Lung microvascular endothelial cell (primary cell): ENCODE measurements around the gene CYP2D6. TPM values are rescaled to one million over a fixed set of nuclear protein-coding genes. Genes with fewer than 3 reads are reported as not detected.
"Not testable (repeated sequence)": the region's sequence is repeated elsewhere in the genome, so short reads cannot be mapped to it uniquely, and the experiment has no call there.

ENCODE experiments used
- DNase-seq, 2 donors: peaks; one replicate each; pipeline versions ENCODE4 v3.0.0 to v3.0.0-alpha.2; 2010; ENCODE audit warnings: low read depth in 2 of 2
- total RNA-seq: library from RNA; depleted of rRNA; stranded (reverse); fragments of >200 nt; gene quantifications from 2 replicates; pipeline ENCODE4 v1.2.1, GENCODE V29; 2014

The CYP2D6 gene
- under 0.01 and 0.20 TPM in 2 replicates for total RNA-seq

DNA sequence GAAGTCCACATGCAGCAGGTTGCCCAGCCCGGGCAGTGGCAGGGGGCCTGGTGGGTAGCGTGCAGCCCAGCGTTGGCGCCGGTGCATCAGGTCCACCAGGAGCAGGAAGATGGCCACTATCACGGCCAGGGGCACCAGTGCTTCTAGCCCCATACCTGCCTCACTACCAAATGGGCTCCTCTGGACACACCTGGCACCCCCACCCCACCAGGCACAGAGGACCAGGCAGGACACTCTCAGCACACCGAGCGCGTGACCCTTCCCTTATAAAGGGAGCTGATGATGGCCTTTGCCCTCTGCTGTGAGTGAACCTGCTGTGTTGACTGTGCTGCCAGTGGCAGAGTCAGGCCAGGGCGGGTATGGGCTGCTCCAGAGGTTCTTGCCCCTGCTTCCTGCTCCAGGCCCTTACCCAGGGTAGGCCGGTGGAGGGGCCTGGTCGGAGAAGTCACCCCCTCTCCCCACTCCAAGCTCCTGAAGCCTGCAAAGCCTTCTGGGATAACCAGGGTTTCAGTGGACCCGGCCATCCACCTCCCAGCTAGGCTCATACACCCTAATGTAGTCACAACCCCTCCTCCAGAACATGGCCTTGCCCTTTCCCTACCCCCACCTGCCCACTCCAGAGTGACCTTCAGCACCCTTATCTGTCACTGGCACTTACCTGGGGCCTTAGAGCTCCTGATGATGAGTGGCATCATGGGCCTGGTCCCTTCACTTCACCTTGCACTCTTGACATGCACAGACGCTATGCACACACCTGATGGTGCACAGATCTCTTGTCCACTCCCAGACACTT is at the start of gene CYP2D6:
Gene CYP2D6 (minus strand): TSS at position 172 of the 793 bp plus-strand sequence. CDS start 19 bp downstream, at position 153.
- DNase-seq: not testable (repeated sequence)

DNA sequence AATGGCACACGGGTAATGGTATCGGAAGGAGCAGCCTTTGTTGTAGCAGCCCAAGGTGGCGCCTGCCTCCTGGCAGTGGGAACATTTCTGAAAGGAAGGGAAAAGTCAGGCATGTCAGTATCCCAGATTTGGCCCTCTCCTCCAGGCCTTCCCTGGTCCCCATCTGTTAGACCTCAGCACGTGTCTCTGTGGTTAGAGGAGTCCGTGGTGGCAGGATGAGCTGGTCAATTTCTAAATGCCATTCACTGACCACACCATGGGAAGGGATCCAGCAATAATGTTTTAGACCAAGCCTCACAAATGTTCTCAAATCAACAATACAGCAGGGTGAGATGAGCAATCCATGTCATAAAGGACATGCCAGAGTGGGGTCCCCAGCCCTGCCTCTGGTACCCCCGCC is 49.0 kb upstream of the CYP2D6 start:
- no peak for DNase-seq

- no peak for DNase-seq
Observed at GRCh38 chr22:42178910-42179519, 48.4 kb upstream of the CYP2D6 start.

DNA sequence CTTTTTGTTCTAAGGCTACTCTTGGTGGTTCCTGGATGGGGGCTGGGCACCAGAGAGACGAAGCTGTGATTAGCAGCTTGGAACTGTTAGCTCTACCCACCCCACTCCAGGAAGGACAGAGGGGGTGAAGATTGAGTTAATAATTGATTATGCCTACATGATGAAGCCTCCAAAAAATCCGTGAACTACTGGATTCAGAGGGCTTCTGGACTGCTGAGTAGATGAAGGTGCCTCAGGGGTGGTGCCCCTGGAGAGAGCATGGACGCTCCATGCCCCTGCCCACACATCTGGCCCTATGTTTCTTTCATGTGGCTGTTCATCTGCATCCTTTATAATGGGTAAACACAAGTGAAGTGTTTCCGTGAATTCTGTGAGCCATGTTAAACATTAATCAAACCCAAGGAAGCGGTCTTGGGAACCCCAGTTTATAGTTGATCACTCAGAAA is 47.3 kb upstream of the CYP2D6 start:
- no peak for DNase-seq

DNA sequence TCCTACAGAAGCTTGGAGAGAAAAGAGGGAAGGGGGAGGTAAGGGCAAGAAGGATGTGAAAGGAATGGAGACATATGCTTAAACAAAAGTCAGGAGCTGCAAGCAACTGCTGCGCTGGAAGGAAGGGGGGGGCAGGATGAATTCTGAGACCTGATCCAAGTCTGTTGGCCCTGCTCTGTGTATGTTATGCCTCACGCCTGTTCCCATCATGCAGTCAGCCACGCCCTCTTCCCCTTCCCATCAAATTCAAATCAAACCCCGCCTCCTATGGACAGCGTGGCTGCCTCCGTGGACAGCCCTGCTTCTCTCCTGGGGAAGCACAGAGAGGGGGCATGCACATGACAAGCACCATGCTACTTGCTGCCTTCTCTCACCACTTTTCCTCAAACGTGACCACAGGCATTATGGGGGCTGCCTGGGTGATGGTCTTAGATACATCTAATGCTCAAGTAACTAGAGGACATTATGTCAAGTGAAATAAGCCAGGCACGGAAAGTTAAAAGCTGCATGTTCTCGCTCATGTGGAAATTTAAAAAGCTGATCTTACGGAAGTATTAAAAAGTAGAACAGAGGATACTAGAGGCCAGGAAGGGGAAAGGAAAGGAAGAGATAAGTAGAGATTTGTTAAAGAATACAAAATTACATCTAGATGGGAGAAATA is 45.8 kb upstream of the CYP2D6 start:
- peak in 1 of 2 donors; percentile 35 for DNase-seq

DNA sequence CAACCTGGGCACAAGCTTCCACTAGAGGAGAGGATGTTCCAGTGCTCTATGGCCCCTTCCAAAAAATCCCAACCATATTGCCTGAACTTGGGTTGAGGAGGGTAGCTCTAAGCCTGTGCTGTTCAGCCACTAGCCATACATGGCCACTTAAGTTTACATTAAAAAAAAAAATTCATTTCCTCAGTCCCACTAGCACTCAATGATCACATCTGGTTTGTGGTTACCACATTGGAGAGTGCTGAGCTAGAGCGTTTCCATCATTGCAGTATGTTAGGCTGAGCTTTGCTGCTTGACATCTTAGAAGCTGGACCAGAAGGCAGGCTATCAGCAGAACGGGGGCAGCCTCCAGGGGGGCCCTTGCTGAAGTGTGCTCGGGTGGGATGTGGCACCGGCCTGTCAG is 43.5 kb upstream of the CYP2D6 start:
- no peak for DNase-seq

DNA sequence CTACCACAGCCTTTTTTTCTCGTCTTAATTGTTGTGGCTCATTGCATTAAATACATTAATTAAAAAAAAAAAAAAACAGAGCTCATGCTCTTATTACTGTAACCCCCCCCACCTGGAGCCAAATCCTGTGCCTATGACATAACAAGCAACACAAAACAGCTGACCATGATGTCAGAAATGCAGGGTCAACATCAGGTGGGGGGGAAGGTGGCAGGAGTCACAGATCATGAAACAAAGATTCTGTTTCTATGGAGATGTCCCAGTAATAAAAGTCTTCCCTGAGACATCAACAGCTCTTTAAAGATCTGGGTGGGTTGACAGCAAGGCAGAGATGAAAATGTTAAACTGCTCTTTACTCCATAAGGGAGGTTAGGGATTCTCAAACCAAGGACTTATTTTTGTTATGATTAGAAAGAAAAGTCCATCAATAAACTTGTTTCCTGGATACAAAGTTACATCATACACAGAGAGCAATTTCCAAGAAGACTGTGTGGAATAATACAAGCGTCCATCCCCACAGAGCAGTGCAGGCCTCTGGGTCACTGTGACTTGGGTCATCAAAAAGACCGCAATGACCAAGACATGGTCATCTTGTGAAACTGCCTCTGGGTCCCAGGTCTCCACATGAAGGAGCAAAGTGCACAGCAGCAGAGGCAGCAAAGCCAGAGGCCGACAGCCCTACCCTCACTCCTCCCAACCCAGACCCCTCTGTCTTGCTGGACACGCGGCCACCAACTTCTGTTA is 42.7 kb upstream of the CYP2D6 start:
- peak; percentile 29 to 50 for DNase-seq

GRCh38 chr22:42172773-42173172 is 42.2 kb upstream of the CYP2D6 start:
- DNase-seq: peak in 1 of 2 donors; percentile 69

GRCh38 chr22:42171946-42172719 is 41.5 kb upstream of the CYP2D6 start:
- no peak for DNase-seq

- DNase-seq: no peak
Observed at GRCh38 chr22:42171417-42171816, 40.8 kb upstream of the CYP2D6 start.

DNA sequence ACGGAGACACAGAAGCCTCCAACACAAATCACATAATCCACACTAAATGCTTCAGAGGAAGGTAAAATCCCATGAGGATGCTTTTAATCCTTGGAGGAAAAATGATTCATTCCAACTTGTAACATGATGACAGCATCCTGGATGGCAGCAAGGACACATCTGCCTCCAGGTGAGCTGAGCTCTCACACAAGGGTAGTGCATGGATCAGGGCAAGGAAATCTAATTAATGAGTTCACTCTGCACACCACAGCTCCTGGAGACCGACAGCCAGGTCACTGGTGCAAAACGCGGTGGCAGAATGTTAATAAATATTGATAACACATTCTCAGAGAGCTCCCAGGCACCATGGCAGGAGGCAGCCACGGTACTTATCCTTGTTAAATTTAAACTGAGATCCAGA is 40.3 kb upstream of the CYP2D6 start:
- no peak for DNase-seq

- peak; percentile 75 to 86 for DNase-seq
Observed at GRCh38 chr22:42169055-42169469, 38.5 kb upstream of the CYP2D6 start.

GRCh38 chr22:42168476-42168875 is 37.9 kb upstream of the CYP2D6 start:
- no peak for DNase-seq

GRCh38 chr22:42167066-42167465 is 36.5 kb upstream of the CYP2D6 start:
- no peak for DNase-seq

- no peak for DNase-seq
Observed at GRCh38 chr22:42164901-42165300, 34.3 kb upstream of the CYP2D6 start.

DNA sequence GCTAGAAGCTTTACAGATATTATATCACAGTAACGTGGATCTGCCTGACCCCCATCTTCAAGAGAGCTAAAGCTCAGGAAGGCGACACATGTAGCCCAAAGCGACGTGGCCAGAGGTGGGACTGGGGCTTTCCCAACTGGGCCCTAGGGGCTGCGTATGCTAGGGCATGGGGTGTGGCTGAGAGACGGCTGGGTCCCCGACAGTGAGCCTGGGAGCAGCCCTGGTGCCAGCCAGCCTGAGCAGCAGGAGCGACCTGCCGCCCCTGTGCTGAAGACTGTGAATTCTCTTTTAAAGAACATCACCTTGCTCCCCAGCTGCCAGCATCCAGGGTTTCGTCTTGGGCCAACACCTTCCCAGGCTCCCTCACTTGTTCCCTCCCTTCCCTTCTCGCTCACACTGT is 32.9 kb upstream of the CYP2D6 start:
- DNase-seq: no peak

- no peak for DNase-seq
Observed at GRCh38 chr22:42162728-42163489, 32.3 kb upstream of the CYP2D6 start.

DNA sequence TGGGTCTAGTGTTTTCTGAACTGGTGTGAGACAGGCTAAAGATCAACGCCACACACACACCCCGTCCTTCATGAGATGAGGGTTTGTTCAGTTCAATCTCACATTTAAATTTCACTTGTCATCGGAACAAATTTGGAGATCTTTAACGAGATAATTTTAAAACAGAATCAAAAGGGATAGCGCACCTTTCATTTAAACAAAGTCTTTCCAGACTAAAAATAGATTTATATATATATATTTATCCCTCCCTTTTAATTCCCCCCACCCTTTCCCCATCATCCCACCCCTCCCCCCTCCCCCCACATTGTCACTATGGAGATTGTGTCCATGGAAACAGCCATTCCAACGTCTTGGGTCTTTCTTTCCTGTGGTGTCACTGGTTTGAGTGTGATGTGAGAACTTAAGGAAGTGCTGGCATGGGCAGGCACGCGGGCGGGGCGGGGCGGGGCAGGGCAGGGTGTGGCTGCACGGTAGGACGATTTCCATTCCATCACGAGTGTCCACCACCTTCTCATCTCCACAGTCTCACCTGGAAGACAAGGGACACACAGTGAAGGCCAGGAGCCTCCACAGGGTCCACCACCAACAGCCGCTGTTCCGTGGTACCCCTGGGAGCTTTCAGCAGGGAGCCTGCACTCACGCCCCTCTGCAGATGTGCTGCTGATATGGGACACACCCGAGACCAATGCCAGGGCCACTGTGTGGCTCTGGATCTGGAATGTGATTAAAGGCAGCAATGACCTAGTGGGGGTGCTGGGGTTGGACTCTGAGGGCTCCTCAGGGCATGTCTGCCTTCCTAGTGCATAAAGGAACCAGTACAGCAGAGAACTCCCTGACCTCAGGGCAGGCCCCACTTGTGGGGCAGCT is 30.5 kb upstream of the CYP2D6 start:
- no peak for DNase-seq

DNA sequence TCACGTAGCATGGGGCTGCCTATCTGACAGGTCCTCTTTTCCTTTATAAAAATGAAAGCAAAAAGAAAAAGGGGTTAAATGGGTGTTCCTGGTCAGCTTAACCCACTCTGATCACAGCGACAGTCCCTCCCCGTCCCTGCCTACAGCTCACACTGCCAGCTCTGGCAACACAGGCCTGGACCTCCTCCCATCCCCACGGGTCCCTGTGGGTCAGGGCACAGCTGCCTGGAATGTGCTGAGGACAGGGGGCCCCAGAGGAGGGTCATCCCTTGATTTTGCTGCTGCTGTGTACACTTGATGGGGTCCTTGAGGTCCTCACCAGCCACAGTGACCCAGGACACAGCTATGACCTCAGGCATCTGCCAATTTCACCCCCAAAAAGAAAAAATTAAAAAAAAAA is 29.6 kb upstream of the CYP2D6 start:
- no peak for DNase-seq
